Activated T-helper 2 cell treated with anti-CD3 and anti-CD28 coated beads, Interferon-gamma antibody, Interleukin-2, Interleukin-4, amounts not matched to agents 10 μg/mL and 5 μg/mL and 100 μg/mL, durations not matched to agents 14 hours and 24 hours and 36 hours (primary cell): ENCODE results near the gene ADGRV1. TPM values are rescaled to one million over a fixed set of nuclear protein-coding genes. Genes with fewer than 3 reads are reported as not detected.
"Not testable (repeated sequence)": the region's sequence is repeated elsewhere in the genome, so short reads cannot be mapped to it uniquely, and the experiment has no call there.

Source experiments
- DNase-seq: peaks from one replicate; pipeline ENCODE4 v3.0.0; 2021; ENCODE audit warnings: low spot score
- H3K27ac Mint-ChIP-seq: one replicate; pipeline ENCODE4 v1.8.0; 2021; ENCODE audit warnings: mixed read lengths
- H3K27me3 Mint-ChIP-seq: one replicate; pipeline ENCODE4 v1.8.0; 2021; ENCODE audit warnings: low read depth, mixed read lengths
- H3K36me3 Mint-ChIP-seq: one replicate; pipeline ENCODE4 v1.8.0; 2021; ENCODE audit warnings: low read depth, mixed read lengths
- H3K4me1 Mint-ChIP-seq: one replicate; pipeline ENCODE4 v1.8.0; 2021; ENCODE audit warnings: low read depth, mixed read lengths
- H3K4me3 Mint-ChIP-seq: one replicate; pipeline ENCODE4 v1.8.0; 2021; ENCODE audit warnings: low read depth, mild to moderate bottlenecking, moderate library complexity, mixed read lengths
- H3K9me3 Mint-ChIP-seq: one replicate; pipeline ENCODE4 v1.8.0; 2021; ENCODE audit warnings: mixed read lengths
- intact Hi-C: fragments of 100-400 bp; cut with micrococcal nuclease; formaldehyde crosslinking; loops from one replicate; pipeline ENCODE4 v1.15.1; 2023
- total RNA-seq: library from RNA; stranded (reverse); gene quantifications from 2 replicates; pipeline ENCODE4 v1.2.3, GENCODE V29; 2022

Gene ADGRV1
- total RNA-seq, 1 donor from 2014 or later = 12.4 TPM

- Mint-ChIP-seq H3K9me3 (no peaks in the 10 kb centered on the region), H3K4me1 (peaks cover 22% of the 10 kb centered on the region), H3K4me3 (peak overlapping the region; percentile 1), H3K27ac (peak overlapping the region; percentile 91), H3K27me3 (no peaks in the 10 kb centered on the region), H3K36me3 (peaks cover 14% of the 10 kb centered on the region)
- intact Hi-C loops = loop anchor here (1.0 to 5.0 kb wide), 6 partner anchors 9 to 424 kb away; no protein-coding TSS in a partner anchor
- DNase-seq = no peak
These were observed 398.0 kb downstream of the ADGRV1 start for GRCh38 chr5:90956511-90957097.

- no peak for DNase-seq
- Mint-ChIP-seq H3K27ac (no peak overlapping the region), H3K27me3 (peaks cover 2% of the 10 kb centered on the region), H3K9me3 (no peaks in the 10 kb centered on the region), H3K4me3 (no peak overlapping the region), H3K36me3 (peaks cover 14% of the 10 kb centered on the region), H3K4me1 (peaks cover 24% of the 10 kb centered on the region)
- intact Hi-C loops = loop anchor here (2.0 to 5.0 kb wide), 3 partner anchors 104 to 323 kb away; no protein-coding TSS in a partner anchor
These were observed 399.3 kb downstream of the ADGRV1 start for GRCh38 chr5:90957906-90958305.

GRCh38 chr5:90959262-90959661 is 400.7 kb downstream of the ADGRV1 start:
- peaks cover 14% of the 10 kb centered on the region for H3K36me3 Mint-ChIP-seq
- H3K9me3 Mint-ChIP-seq = no peaks in the 10 kb centered on the region
- H3K27me3 Mint-ChIP-seq = peaks cover 2% of the 10 kb centered on the region
- no peak for DNase-seq
- intact Hi-C loops = loop anchor here (5.0 kb wide), 1 partner anchor 103 kb away; no protein-coding TSS in a partner anchor
- no peak overlapping the region for H3K27ac Mint-ChIP-seq
- no peak overlapping the region for H3K4me3 Mint-ChIP-seq
- peaks cover 25% of the 10 kb centered on the region for H3K4me1 Mint-ChIP-seq

- Mint-ChIP-seq H3K9me3 (peaks cover 6% of the 10 kb centered on the region), H3K27me3 (peaks cover 2% of the 10 kb centered on the region)
These were observed 403.9 kb downstream of the ADGRV1 start for GRCh38 chr5:90962481-90962880.

GRCh38 chr5:90965110-90965685 is 406.6 kb downstream of the ADGRV1 start:
- intact Hi-C loops = loop anchor here (1.0 to 5.0 kb wide), 3 partner anchors 9 to 302 kb away; no protein-coding TSS in a partner anchor
- H3K27ac Mint-ChIP-seq = peak overlapping the region; percentile 87
- peak overlapping the region; percentile 52 for H3K4me3 Mint-ChIP-seq
- DNase-seq = no peak
- H3K9me3 Mint-ChIP-seq = peaks cover 6% of the 10 kb centered on the region
- H3K4me1 Mint-ChIP-seq = peaks cover 35% of the 10 kb centered on the region
- H3K36me3 Mint-ChIP-seq = no peaks in the 10 kb centered on the region
- peaks cover 2% of the 10 kb centered on the region for H3K27me3 Mint-ChIP-seq

More at GRCh38 chr5:90962481-90962880, 403.9 kb downstream of the ADGRV1 start:
- Mint-ChIP-seq H3K4me3 (no peak overlapping the region), H3K4me1 (peaks cover 36% of the 10 kb centered on the region), H3K36me3 (peaks cover 3% of the 10 kb centered on the region), H3K27ac (no peak overlapping the region)
- intact Hi-C loops = no loop called here
- no peak for DNase-seq

GRCh38 chr5:90967443-90967842 is 408.8 kb downstream of the ADGRV1 start:
- Mint-ChIP-seq H3K9me3 (peaks cover 13% of the 10 kb centered on the region), H3K4me3 (peak overlapping the region; percentile 49), H3K27ac (peak overlapping the region; percentile 63), H3K27me3 (no peaks in the 10 kb centered on the region), H3K4me1 (peaks cover 33% of the 10 kb centered on the region), H3K36me3 (peaks cover 4% of the 10 kb centered on the region)
- no peak for DNase-seq
- intact Hi-C loops = loop anchor here (1.0 to 5.0 kb wide), 4 partner anchors 91 to 300 kb away; no protein-coding TSS in a partner anchor

GRCh38 chr5:90967851-90968250 is 409.3 kb downstream of the ADGRV1 start:
- H3K27ac Mint-ChIP-seq = peak overlapping the region; percentile 63
- peaks cover 33% of the 10 kb centered on the region for H3K4me1 Mint-ChIP-seq
- peaks cover 4% of the 10 kb centered on the region for H3K36me3 Mint-ChIP-seq
- no peak for DNase-seq
- no peaks in the 10 kb centered on the region for H3K27me3 Mint-ChIP-seq
- intact Hi-C loops = loop anchor here (1.0 to 5.0 kb wide), 4 partner anchors 91 to 299 kb away; no protein-coding TSS in a partner anchor
- H3K4me3 Mint-ChIP-seq = peak overlapping the region; percentile 49
- peaks cover 17% of the 10 kb centered on the region for H3K9me3 Mint-ChIP-seq

- Mint-ChIP-seq H3K4me1 (peaks cover 33% of the 10 kb centered on the region), H3K27ac (peak overlapping the region; percentile 63), H3K9me3 (peaks cover 17% of the 10 kb centered on the region), H3K36me3 (peaks cover 4% of the 10 kb centered on the region), H3K4me3 (no peak overlapping the region), H3K27me3 (no peaks in the 10 kb centered on the region)
- intact Hi-C loops = loop anchor here (5.0 kb wide), 1 partner anchor 299 kb away; no protein-coding TSS in a partner anchor
- no peak for DNase-seq
These were observed 409.7 kb downstream of the ADGRV1 start for GRCh38 chr5:90968319-90968718.

GRCh38 chr5:90969945-90970344 is 411.3 kb downstream of the ADGRV1 start:
- not testable (repeated sequence) for H3K4me3 Mint-ChIP-seq, H3K27me3 Mint-ChIP-seq, DNase-seq, H3K27ac Mint-ChIP-seq, H3K36me3 Mint-ChIP-seq
- H3K9me3 Mint-ChIP-seq = peaks cover 17% of the 10 kb centered on the region
- intact Hi-C loops = loop anchor here (5.0 kb wide), 1 partner anchor 297 kb away; no protein-coding TSS in a partner anchor
- peaks cover 25% of the 10 kb centered on the region for H3K4me1 Mint-ChIP-seq

GRCh38 chr5:90981177-90981576 is 422.6 kb downstream of the ADGRV1 start:
- Mint-ChIP-seq H3K36me3 (no peaks in the 10 kb centered on the region), H3K27me3 (no peaks in the 10 kb centered on the region), H3K27ac (no peak overlapping the region), H3K4me3 (no peak overlapping the region), H3K9me3 (no peaks in the 10 kb centered on the region), H3K4me1 (peaks cover 4% of the 10 kb centered on the region)
- no peak for DNase-seq
- intact Hi-C loops = no loop called here

- no peak overlapping the region for H3K27ac Mint-ChIP-seq
- no peak for DNase-seq
- H3K27me3 Mint-ChIP-seq = no peaks in the 10 kb centered on the region
- H3K4me3 Mint-ChIP-seq = no peak overlapping the region
- intact Hi-C loops = no loop called here
- peaks cover 4% of the 10 kb centered on the region for H3K4me1 Mint-ChIP-seq
- H3K36me3 Mint-ChIP-seq = no peaks in the 10 kb centered on the region
- no peaks in the 10 kb centered on the region for H3K9me3 Mint-ChIP-seq
These were observed 423.2 kb downstream of the ADGRV1 start for GRCh38 chr5:90981821-90982220.

- Mint-ChIP-seq H3K27me3 (no peaks in the 10 kb centered on the region), H3K27ac (no peak overlapping the region), H3K4me3 (no peak overlapping the region), H3K4me1 (peaks cover 4% of the 10 kb centered on the region), H3K36me3 (no peaks in the 10 kb centered on the region), H3K9me3 (no peaks in the 10 kb centered on the region)
- DNase-seq = no peak
- intact Hi-C loops = no loop called here
These were observed 424.0 kb downstream of the ADGRV1 start for GRCh38 chr5:90982576-90982975.

GRCh38 chr5:90983148-90983547 is 424.6 kb downstream of the ADGRV1 start:
- H3K4me1 Mint-ChIP-seq = peaks cover 4% of the 10 kb centered on the region
- H3K36me3 Mint-ChIP-seq = no peaks in the 10 kb centered on the region
- DNase-seq = no peak
- intact Hi-C loops = no loop called here
- H3K27ac Mint-ChIP-seq = no peak overlapping the region
- H3K9me3 Mint-ChIP-seq = no peaks in the 10 kb centered on the region
- H3K4me3 Mint-ChIP-seq = no peak overlapping the region
- no peaks in the 10 kb centered on the region for H3K27me3 Mint-ChIP-seq
